ENCODE results near the gene KDELR3.

GRCh38 chr22:38501797-38502672, 34.1 kb downstream of the KDELR3 start:
- TF ChIP-seq CTCF (IDR thresholded peaks at IDR 0.05) (no peak), POLR2A (IDR thresholded peaks at IDR 0.05; ENCODE audit: low read depth) (no peak), EP300 (IDR thresholded peaks at IDR 0.05) (no peak)

Data from esophagus muscularis mucosa (tissue), 4 donors.